IPS-15b (cell line): ENCODE results near the gene MOCS2.

Experiments used
- H3K27me3 ChIP-seq: one replicate; pipeline ENCODE4 v1.6.1; 2013; ENCODE audit warnings: low read length; ENCODE audit not compliant: control insufficient read depth, insufficient read depth
- H3K36me3 ChIP-seq: one replicate; pipeline ENCODE4 v1.6.1; 2013; ENCODE audit warnings: low read length; ENCODE audit not compliant: control insufficient read depth, insufficient read depth
- H3K4me1 ChIP-seq: one replicate; pipeline ENCODE4 v1.6.1; 2013; ENCODE audit warnings: mild to moderate bottlenecking, low read length; ENCODE audit not compliant: control insufficient read depth, insufficient read depth
- H3K4me3 ChIP-seq: one replicate; pipeline ENCODE4 v1.5.1; 2013; ENCODE audit warnings: low read depth, low read length
- H3K9ac ChIP-seq: one replicate; pipeline ENCODE4 v1.6.1; 2013; ENCODE audit warnings: low read depth, mild to moderate bottlenecking, low read length
- H3K9me3 ChIP-seq: one replicate; pipeline ENCODE4 v1.6.1; 2013; ENCODE audit warnings: mild to moderate bottlenecking, low read length; ENCODE audit not compliant: control insufficient read depth, insufficient read depth

MOCS2 gene

GRCh38 chr5:53091289-53091688 is 18.3 kb downstream of the MOCS2 start:
- Histone ChIP-seq H3K9ac (no peak overlapping the region), H3K27me3 (no peaks in the 10 kb centered on the region), H3K9me3 (no peaks in the 10 kb centered on the region), H3K4me3 (no peak overlapping the region), H3K36me3 (no peaks in the 10 kb centered on the region), H3K4me1 (no peaks in the 10 kb centered on the region)

GRCh38 chr5:53090229-53090628 is 19.3 kb downstream of the MOCS2 start:
- Histone ChIP-seq H3K9ac (no peak overlapping the region), H3K4me1 (no peaks in the 10 kb centered on the region), H3K36me3 (no peaks in the 10 kb centered on the region), H3K27me3 (no peaks in the 10 kb centered on the region), H3K9me3 (no peaks in the 10 kb centered on the region), H3K4me3 (no peak overlapping the region)

- Histone ChIP-seq H3K9me3 (no peaks in the 10 kb centered on the region), H3K27me3 (no peaks in the 10 kb centered on the region), H3K9ac (no peak overlapping the region), H3K4me1 (no peaks in the 10 kb centered on the region), H3K4me3 (no peak overlapping the region), H3K36me3 (no peaks in the 10 kb centered on the region)
Observed at GRCh38 chr5:53089481-53089991, 20.0 kb downstream of the MOCS2 start.

- Histone ChIP-seq H3K36me3 (no peaks in the 10 kb centered on the region), H3K27me3 (no peaks in the 10 kb centered on the region), H3K9me3 (no peaks in the 10 kb centered on the region), H3K4me3 (no peak overlapping the region), H3K9ac (no peak overlapping the region), H3K4me1 (no peaks in the 10 kb centered on the region)
Observed at GRCh38 chr5:53087621-53088121, 21.9 kb downstream of the MOCS2 start.

- Histone ChIP-seq H3K9me3 (no peaks in the 10 kb centered on the region), H3K4me1 (no peaks in the 10 kb centered on the region), H3K36me3 (no peaks in the 10 kb centered on the region), H3K4me3 (no peak overlapping the region), H3K9ac (no peak overlapping the region), H3K27me3 (no peaks in the 10 kb centered on the region)
Observed at GRCh38 chr5:53087171-53087570, 22.4 kb downstream of the MOCS2 start.

- Histone ChIP-seq H3K9me3 (no peaks in the 10 kb centered on the region), H3K27me3 (no peaks in the 10 kb centered on the region), H3K4me3 (no peak overlapping the region), H3K36me3 (no peaks in the 10 kb centered on the region), H3K4me1 (no peaks in the 10 kb centered on the region), H3K9ac (no peak overlapping the region)
Observed at GRCh38 chr5:53084546-53085255, 24.9 kb downstream of the MOCS2 start.

- Histone ChIP-seq H3K4me1 (no peaks in the 10 kb centered on the region), H3K36me3 (no peaks in the 10 kb centered on the region), H3K9ac (no peak overlapping the region)
Observed at GRCh38 chr5:53083927-53084326, 25.6 kb downstream of the MOCS2 start.

GRCh38 chr5:53080271-53080670 is 29.3 kb downstream of the MOCS2 start:
- Histone ChIP-seq H3K9me3 (no peaks in the 10 kb centered on the region), H3K4me3 (no peak overlapping the region), H3K9ac (no peak overlapping the region), H3K36me3 (no peaks in the 10 kb centered on the region), H3K27me3 (no peaks in the 10 kb centered on the region), H3K4me1 (no peaks in the 10 kb centered on the region)

More at GRCh38 chr5:53083927-53084326, 25.6 kb downstream of the MOCS2 start:
- Histone ChIP-seq H3K9me3 (no peaks in the 10 kb centered on the region), H3K27me3 (no peaks in the 10 kb centered on the region), H3K4me3 (no peak overlapping the region)

- Histone ChIP-seq H3K9me3 (no peaks in the 10 kb centered on the region), H3K9ac (no peak overlapping the region), H3K27me3 (no peaks in the 10 kb centered on the region), H3K4me1 (no peaks in the 10 kb centered on the region), H3K36me3 (no peaks in the 10 kb centered on the region), H3K4me3 (no peak overlapping the region)
Observed at GRCh38 chr5:53076014-53076583, 33.5 kb downstream of the MOCS2 start.

- Histone ChIP-seq H3K36me3 (no peaks in the 10 kb centered on the region), H3K4me1 (no peaks in the 10 kb centered on the region), H3K9me3 (no peaks in the 10 kb centered on the region), H3K9ac (no peak overlapping the region), H3K27me3 (no peaks in the 10 kb centered on the region), H3K4me3 (no peak overlapping the region)
Observed at GRCh38 chr5:53073348-53073747, 36.2 kb downstream of the MOCS2 start.

- Histone ChIP-seq H3K36me3 (no peaks in the 10 kb centered on the region), H3K27me3 (no peaks in the 10 kb centered on the region), H3K9ac (no peak overlapping the region), H3K4me1 (no peaks in the 10 kb centered on the region), H3K4me3 (no peak overlapping the region), H3K9me3 (no peaks in the 10 kb centered on the region)
Observed at GRCh38 chr5:53071738-53072137, 37.8 kb downstream of the MOCS2 start.

GRCh38 chr5:53071298-53071697 is 38.3 kb downstream of the MOCS2 start:
- H3K4me3 ChIP-seq, result no peak overlapping the region
- H3K27me3 ChIP-seq, result no peaks in the 10 kb centered on the region
- H3K9ac ChIP-seq, result no peak overlapping the region
- H3K4me1 ChIP-seq, result no peaks in the 10 kb centered on the region
- H3K9me3 ChIP-seq, result no peaks in the 10 kb centered on the region
- H3K36me3 ChIP-seq, result no peaks in the 10 kb centered on the region
